Measurements from ENCODE around the gene IL5. TPM values are rescaled to one million over a fixed set of nuclear protein-coding genes. Genes with fewer than 3 reads are reported as not detected.
"Not testable (repeated sequence)": the region's sequence is repeated elsewhere in the genome, so short reads cannot be mapped to it uniquely, and the experiment has no call there.

IL5 gene
- total RNA-seq, 1 donor from 2014 or later, result not detected

DNA sequence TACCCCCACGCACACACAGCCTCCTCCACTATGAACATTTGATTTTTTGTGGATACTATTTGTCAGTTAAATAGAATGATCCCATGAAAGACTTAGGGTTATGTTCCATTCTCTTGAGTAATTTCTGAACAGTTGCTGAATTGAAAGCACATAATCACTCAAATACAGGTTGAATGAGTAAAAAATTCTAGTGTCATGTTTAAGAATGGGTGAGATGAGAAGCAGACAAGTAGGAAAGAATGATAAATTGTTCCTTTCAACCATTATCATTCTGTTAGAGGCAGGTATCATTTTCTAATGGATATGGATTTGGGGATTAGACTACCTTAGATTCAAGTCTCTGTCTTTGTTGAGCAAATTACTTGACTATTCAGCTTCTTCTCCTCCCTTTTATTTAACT is 32.8 kb upstream of the IL5 start:
- H3K4me3 ChIP-seq, result no peak overlapping the region
- no peak for DNase-seq
- peaks cover 60% of the 10 kb centered on the region for H3K36me3 ChIP-seq
- intact Hi-C loops (cut with micrococcal nuclease), result no loop called here
- TF ChIP-seq, protein P1, sequence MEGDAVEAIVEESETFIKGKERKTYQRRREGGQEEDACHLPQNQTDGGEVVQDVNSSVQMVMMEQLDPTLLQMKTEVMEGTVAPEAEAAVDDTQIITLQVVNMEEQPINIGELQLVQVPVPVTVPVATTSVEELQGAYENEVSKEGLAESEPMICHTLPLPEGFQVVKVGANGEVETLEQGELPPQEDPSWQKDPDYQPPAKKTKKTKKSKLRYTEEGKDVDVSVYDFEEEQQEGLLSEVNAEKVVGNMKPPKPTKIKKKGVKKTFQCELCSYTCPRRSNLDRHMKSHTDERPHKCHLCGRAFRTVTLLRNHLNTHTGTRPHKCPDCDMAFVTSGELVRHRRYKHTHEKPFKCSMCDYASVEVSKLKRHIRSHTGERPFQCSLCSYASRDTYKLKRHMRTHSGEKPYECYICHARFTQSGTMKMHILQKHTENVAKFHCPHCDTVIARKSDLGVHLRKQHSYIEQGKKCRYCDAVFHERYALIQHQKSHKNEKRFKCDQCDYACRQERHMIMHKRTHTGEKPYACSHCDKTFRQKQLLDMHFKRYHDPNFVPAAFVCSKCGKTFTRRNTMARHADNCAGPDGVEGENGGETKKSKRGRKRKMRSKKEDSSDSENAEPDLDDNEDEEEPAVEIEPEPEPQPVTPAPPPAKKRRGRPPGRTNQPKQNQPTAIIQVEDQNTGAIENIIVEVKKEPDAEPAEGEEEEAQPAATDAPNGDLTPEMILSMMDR (IDR thresholded peaks at IDR 0.05; ENCODE audit: borderline replicate concordance), result no peak
- H3K27me3 ChIP-seq (ENCODE audit: low read depth), result no peaks in the 10 kb centered on the region
- H3K27ac ChIP-seq (replicated peaks), result no peak overlapping the region
- no peaks in the 10 kb centered on the region for H3K4me1 ChIP-seq
- no peaks in the 10 kb centered on the region for H3K9me3 ChIP-seq (replicated peaks)

DNA sequence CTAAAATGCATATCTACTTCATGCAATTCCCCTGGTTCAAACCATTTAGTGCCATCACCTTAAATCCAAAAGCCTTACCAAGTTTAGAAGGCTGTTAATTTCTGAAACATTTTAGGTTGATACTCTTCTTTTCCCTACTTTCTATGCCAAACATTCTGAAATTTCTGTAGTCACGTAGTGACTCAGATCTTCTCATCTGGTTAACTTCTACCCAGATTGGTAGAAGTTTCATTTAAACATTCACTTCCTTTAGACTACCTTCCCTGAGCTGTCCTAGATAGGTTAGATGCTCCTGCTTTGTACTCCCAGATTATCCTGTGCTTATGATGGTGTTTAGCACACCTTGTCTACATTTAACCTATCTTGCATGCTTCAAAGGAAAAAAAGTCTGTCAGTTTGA is 23.3 kb upstream of the IL5 start:
- no peak overlapping the region for H3K4me3 ChIP-seq
- peaks cover 32% of the 10 kb centered on the region for H3K36me3 ChIP-seq
- peaks cover 16% of the 10 kb centered on the region for H3K9me3 ChIP-seq (replicated peaks)
- no peak for DNase-seq
- H3K4me1 ChIP-seq, result no peaks in the 10 kb centered on the region
- TF ChIP-seq, protein P1 (IDR thresholded peaks at IDR 0.05; ENCODE audit: borderline replicate concordance), result no peak
- no peak overlapping the region for H3K27ac ChIP-seq (replicated peaks)
- intact Hi-C loops (cut with micrococcal nuclease), result no loop called here
- H3K27me3 ChIP-seq (ENCODE audit: low read depth), result no peaks in the 10 kb centered on the region

DNA sequence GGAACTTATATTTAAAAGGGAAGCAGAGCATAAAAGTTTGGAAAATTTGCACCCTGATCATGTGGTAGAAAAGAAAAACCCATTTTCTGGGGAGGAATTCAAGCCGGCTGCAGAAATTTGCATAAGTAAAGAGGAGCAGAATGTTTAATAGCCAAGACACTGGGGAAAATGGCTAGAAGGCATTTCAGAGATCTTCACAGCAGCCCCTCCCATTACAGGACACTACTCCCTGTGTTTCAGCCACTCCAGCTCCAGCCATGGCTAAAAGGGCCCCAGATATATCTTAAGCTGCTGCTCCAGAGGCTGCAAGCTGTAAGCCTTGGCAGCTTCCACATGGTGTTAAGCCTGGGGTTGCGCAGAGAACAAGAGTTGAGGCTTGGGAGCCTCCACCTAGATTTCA is 21.2 kb upstream of the IL5 start:
- Histone ChIP-seq H3K9me3 (replicated peaks) (peaks cover 16% of the 10 kb centered on the region), H3K36me3 (peaks cover 52% of the 10 kb centered on the region)
- intact Hi-C loops (cut with micrococcal nuclease), result not testable (repeated sequence)

DNA sequence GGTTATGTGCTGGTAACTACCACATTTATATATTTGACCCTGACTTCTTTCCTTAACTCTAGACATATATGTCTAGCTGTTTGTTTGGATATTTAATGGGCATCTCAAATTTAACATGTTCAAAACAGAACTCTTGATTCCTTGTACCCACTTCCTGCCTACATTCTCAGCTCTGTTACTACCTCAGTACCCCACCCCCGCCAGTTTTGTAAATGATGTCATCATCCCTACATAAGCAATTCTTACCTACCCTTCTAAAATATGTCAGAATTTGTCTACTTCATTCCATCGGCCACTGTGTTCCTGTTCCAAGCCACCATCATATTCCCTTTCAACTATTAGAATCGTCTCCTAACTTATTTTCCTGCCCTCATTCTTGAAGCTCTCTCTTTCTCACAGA is 18.3 kb upstream of the IL5 start:
- TF ChIP-seq, protein P1 (IDR thresholded peaks at IDR 0.05; ENCODE audit: borderline replicate concordance), result no peak
- intact Hi-C loops (cut with micrococcal nuclease), result no loop called here
- no peaks in the 10 kb centered on the region for H3K27me3 ChIP-seq (ENCODE audit: low read depth)
- H3K4me3 ChIP-seq, result no peak overlapping the region
- H3K9me3 ChIP-seq (replicated peaks), result peaks cover 16% of the 10 kb centered on the region
- peaks cover 27% of the 10 kb centered on the region for H3K4me1 ChIP-seq
- H3K36me3 ChIP-seq, result peaks cover 53% of the 10 kb centered on the region
- no peak overlapping the region for H3K27ac ChIP-seq (replicated peaks)
- no peak for DNase-seq

More for the DNA sequence above, 21.2 kb upstream of the IL5 start:
- DNase-seq; H3K27ac ChIP-seq (replicated peaks); H3K4me3 ChIP-seq; H3K4me1 ChIP-seq; H3K27me3 ChIP-seq (ENCODE audit: low read depth): not testable (repeated sequence)

DNA sequence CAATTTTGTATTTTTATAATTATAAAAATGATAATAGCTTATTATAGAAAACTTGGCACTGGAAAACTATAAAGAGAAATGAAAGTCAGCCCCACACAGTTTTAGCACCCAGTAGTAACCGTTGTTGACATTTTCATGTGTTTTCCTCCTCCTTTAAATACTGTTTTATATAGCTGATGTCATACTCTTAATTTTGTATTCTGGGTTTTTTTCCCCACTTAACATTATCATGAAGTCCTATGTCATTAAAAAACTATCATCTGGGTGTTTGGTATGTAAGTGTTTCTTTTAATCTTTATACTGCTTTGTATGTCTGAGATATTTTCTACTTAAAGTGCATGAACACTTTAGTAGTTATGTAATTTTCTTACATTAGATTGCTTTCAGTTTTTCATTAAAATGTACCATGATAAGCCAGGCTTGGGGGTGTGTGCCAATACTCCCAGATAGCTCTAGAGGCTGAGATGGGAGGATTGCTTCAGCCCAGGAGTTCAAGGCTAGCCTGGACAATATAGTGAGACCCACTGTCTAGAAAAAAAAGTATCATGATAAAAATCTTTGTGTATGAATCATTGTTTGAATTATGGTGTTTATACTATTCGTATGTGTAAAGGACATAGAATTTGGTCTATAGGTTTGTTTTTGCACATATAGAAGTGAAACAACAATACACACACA is 16.2 kb upstream of the IL5 start:
- DNase-seq, result no peak
- no peaks in the 10 kb centered on the region for H3K27me3 ChIP-seq (ENCODE audit: low read depth)
- intact Hi-C loops (cut with micrococcal nuclease), result no loop called here
- H3K9me3 ChIP-seq (replicated peaks), result peaks cover 10% of the 10 kb centered on the region
- no peak overlapping the region for H3K4me3 ChIP-seq
- H3K4me1 ChIP-seq, result peaks cover 29% of the 10 kb centered on the region
- peaks cover 35% of the 10 kb centered on the region for H3K36me3 ChIP-seq
- TF ChIP-seq, protein P1 (IDR thresholded peaks at IDR 0.05; ENCODE audit: borderline replicate concordance), result no peak
- H3K27ac ChIP-seq (replicated peaks), result no peak overlapping the region

DNA sequence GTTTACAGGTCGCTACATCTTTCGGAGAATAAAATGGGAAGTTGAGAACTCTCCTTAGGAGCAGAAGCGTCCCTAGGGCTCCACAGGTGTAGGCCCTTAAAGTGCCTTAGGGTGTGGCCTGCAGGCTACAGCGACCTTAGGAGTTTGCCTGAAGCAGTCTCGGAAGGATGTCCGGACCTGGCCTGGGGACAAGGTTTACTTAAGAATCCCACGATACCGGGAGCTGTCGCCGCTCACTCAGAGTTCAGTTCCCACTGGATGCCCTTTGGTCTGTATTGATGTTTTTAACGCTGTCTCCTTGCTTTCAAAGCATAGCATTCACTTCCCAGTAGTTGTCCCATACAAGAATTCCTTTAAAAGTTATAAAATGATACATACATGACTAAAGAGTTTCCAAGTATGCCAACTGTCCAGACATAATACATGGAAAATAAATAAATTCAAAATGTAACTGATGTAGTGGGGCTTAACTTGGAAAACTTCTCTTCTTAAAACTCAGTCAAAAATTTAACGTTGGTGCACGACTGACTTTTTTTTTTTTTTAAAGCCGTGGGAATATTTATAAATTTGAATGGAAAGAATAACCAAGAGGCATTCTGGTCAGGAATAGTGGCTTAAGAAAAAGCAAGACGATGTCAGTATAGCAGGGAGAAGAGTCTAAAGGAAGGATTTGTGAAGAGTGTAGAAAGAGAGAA is 14.3 kb upstream of the IL5 start:
- Histone ChIP-seq H3K36me3 (peaks cover 21% of the 10 kb centered on the region), H3K9me3 (replicated peaks) (no peaks in the 10 kb centered on the region), H3K4me1 (peaks cover 29% of the 10 kb centered on the region), H3K27ac (replicated peaks) (peak overlapping the region; percentile 89), H3K27me3 (ENCODE audit: low read depth) (no peaks in the 10 kb centered on the region), H3K4me3 (peak overlapping the region; percentile 88)
- TF ChIP-seq, protein P1 (IDR thresholded peaks at IDR 0.05; ENCODE audit: borderline replicate concordance), result no peak
- peak; percentile 22 for DNase-seq
- intact Hi-C loops (cut with micrococcal nuclease), result no loop called here

All from left ventricle myocardium inferior (tissue), 1 donor.